Kidney (tissue), 14 donors: Measurements from ENCODE around the gene EFCAB11. TPM values are rescaled to one million over a fixed set of nuclear protein-coding genes. Genes with fewer than 3 reads are reported as not detected.

ENCODE experiments used
- DNase-seq, 5 donors: peaks; one replicate each; pipeline ENCODE4 v3.0.0-alpha.2; 2013 to 2020
- FAIRE-seq: peaks from 2 replicates; lab custom pipeline; 2012; peaks lifted over from hg19 to GRCh38; lab: Jason Lieb, UNC
- H3K27ac ChIP-seq, 2 donors: one replicate each; pipeline ENCODE4 v1.7.0; 2013; ENCODE audit warnings: low read depth in 2 of 2, low read length in 2 of 2, inconsistent platforms in 1 of 2
- H3K27me3 ChIP-seq: one replicate; pipeline ENCODE4 v1.7.1; 2013; ENCODE audit warnings: low read length, inconsistent platforms; ENCODE audit not compliant: control insufficient read depth, insufficient read depth
- H3K36me3 ChIP-seq, 3 donors: one replicate each; pipeline versions ENCODE4 v1.7.0 to v1.7.1; 2013; ENCODE audit warnings: low read length in 3 of 3, control low read depth in 1 of 3, inconsistent platforms in 1 of 3; ENCODE audit not compliant: insufficient read depth in 3 of 3, control insufficient read depth in 2 of 3
- H3K4me1 ChIP-seq, 3 donors: one replicate each; pipeline versions ENCODE4 v1.7.0 to v1.7.1; 2013; ENCODE audit warnings: low read length in 3 of 3, inconsistent platforms in 1 of 3, low read depth in 1 of 3; ENCODE audit not compliant: control insufficient read depth in 2 of 3, insufficient read depth in 2 of 3
- H3K4me3 ChIP-seq, 3 donors: one replicate each; pipeline versions ENCODE4 v1.7.0 to v1.8.1; 2013; ENCODE audit warnings: low read length in 3 of 3, control low read depth in 1 of 3, inconsistent platforms in 1 of 3
- H3K9ac ChIP-seq, 3 donors: one replicate each; pipeline versions ENCODE4 v1.7.0 to v1.7.1; 2013; ENCODE audit warnings: low read length in 3 of 3, control low read depth in 1 of 3, inconsistent platforms in 1 of 3
- H3K9me3 ChIP-seq, 3 donors: one replicate each; pipeline versions ENCODE4 v1.7.0 to v1.7.1; 2013; ENCODE audit warnings: low read length in 3 of 3, control low read depth in 1 of 3, inconsistent platforms in 1 of 3; ENCODE audit not compliant: control insufficient read depth in 2 of 3, insufficient read depth in 1 of 3
- intact Hi-C: fragments of 100-400 bp; cut with DNase I; formaldehyde crosslinking; loops from one replicate; pipeline ENCODE4 v1.11.1; 2022
- polyA plus RNA-seq: library from polyadenylated mRNA; stranded (reverse); fragments of 350-450 nt; fragmentation: Illumina TruSeq; extraction: RNeasy Lipid Tissue Mini Kit (QIAGEN cat#74804); gene quantifications from one replicate; pipeline ENCODE4 v1.2.3, GENCODE V29; 2014; ENCODE audit warnings: low read depth, low replicate concordance; ENCODE audit not compliant: insufficient read depth
- total RNA-seq: library from RNA; stranded (reverse); fragmentation: NEBNext Ultra II Directional; extraction: Animal tissue kit (Norgen Biotek cat#: 25700); gene quantifications from one replicate; pipeline ENCODE4 v1.2.1, GENCODE V29; 2021
- TF ChIP-seq, protein P1 (sequence below): IDR thresholded peaks from 3 replicates; pipeline ENCODE4 v1.5.1; 2012; ENCODE audit warnings: mild to moderate bottlenecking, moderate library complexity, borderline replicate concordance; ENCODE audit not compliant: insufficient read depth; ENCODE audit errors: extremely low read depth
- donor health status: control.
- donor health status: control.
- donor health status: control.
- donor health status: control.
- donor health status: control.
- donor health status: DM: yes; HTN: yes; CAD: no.
- donor health status: Normal renal cell carcinoma (clear cell type).

Gene EFCAB11
- total and polyA plus RNA-seq, 2 donors from 2014 or later = 8.4 to 8.9 TPM

DNA sequence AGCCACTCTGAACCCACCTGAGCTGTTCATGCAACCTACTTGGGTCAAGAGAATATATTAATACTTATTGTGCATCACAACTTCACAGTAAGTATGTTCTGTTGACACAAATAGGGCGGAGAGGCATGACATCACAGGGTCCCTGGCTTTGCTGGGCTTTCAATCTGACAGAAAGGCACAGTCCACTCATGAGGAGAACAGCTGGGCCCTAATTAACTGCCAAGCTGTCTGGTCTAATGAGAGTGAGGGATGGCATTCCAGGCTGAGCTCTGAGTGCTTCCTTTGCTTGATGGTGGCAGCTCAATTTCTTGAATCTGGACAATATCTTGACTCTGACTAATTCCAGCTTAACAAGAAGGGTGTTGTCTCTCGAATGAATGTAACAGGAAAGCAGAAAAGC lies 2.0 kb downstream of the EFCAB11 start:
- intact Hi-C loops = no loop called here
- Histone ChIP-seq H3K4me1 (peaks cover 0 to 8% (median 0%) of the 10 kb centered on the region in 3 donors), H3K4me3 (no peak overlapping the region), H3K36me3 (no peaks in the 10 kb centered on the region), H3K9ac (no peak overlapping the region), H3K9me3 (no peaks in the 10 kb centered on the region), H3K27ac (no peak overlapping the region), H3K27me3 (no peaks in the 10 kb centered on the region)
- no peak for FAIRE-seq
- DNase-seq = no peak
- TF ChIP-seq, protein P1, sequence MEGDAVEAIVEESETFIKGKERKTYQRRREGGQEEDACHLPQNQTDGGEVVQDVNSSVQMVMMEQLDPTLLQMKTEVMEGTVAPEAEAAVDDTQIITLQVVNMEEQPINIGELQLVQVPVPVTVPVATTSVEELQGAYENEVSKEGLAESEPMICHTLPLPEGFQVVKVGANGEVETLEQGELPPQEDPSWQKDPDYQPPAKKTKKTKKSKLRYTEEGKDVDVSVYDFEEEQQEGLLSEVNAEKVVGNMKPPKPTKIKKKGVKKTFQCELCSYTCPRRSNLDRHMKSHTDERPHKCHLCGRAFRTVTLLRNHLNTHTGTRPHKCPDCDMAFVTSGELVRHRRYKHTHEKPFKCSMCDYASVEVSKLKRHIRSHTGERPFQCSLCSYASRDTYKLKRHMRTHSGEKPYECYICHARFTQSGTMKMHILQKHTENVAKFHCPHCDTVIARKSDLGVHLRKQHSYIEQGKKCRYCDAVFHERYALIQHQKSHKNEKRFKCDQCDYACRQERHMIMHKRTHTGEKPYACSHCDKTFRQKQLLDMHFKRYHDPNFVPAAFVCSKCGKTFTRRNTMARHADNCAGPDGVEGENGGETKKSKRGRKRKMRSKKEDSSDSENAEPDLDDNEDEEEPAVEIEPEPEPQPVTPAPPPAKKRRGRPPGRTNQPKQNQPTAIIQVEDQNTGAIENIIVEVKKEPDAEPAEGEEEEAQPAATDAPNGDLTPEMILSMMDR = no peak

DNA sequence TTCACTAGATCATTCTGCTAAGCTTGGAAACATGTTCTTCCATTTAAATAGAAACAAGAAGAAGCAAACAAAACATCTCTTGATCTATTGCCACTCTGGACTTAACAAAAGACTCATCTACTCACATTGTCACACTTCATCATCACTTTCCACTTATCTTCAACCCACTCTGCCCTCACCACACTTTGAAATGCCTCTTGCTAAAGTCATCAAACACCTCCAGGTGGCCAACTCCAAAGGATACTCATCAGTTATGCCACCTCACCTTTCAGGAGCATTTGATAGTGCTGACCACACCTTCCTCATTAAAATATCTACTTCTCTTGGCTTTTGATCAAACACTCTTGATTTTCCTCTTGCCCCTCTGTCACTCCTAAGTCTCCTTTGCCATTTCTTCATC lies 7.2 kb downstream of the EFCAB11 start:
- FAIRE-seq (no peak), DNase-seq (no peak)
- H3K36me3 ChIP-seq = no peaks in the 10 kb centered on the region
- no peak overlapping the region for H3K4me3 ChIP-seq
- no peak overlapping the region for H3K9ac ChIP-seq
- no peaks in the 10 kb centered on the region for H3K27me3 ChIP-seq
- intact Hi-C loops = no loop called here
- no peak overlapping the region for H3K27ac ChIP-seq
- TF ChIP-seq, protein P1 = no peak
- no peaks in the 10 kb centered on the region for H3K9me3 ChIP-seq
- H3K4me1 ChIP-seq = no peaks in the 10 kb centered on the region

DNA sequence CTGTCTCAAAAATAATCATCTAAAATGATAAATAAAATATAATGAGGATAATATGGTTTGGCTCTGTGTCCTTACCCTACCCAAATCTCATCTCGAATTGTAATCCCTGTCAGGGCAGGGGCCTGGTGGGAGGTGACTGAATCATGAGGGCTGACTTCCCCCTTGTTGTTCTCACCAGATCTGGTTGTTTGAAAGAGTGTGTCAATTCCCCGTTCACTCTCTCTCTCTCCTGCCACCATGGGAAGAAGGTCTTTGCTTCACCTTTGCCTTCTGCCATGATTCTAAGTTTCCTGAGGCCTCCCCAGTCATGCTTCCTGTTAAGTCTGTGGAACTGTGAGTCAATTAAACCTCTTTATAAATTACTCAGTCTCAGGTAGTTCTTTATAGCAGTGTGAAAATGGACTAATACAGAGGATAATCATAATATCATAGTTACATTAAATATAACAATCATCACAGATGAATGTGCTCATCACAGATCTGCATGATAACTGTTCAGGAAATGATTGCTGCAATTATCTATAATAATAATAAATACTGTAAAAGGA lies 12.6 kb downstream of the EFCAB11 start:
- no peak overlapping the region for H3K27ac ChIP-seq
- intact Hi-C loops = no loop called here
- H3K36me3 ChIP-seq = no peaks in the 10 kb centered on the region
- H3K9me3 ChIP-seq = no peaks in the 10 kb centered on the region
- no peak overlapping the region for H3K4me3 ChIP-seq
- H3K4me1 ChIP-seq = no peaks in the 10 kb centered on the region
- TF ChIP-seq, protein P1 = no peak
- no peaks in the 10 kb centered on the region for H3K27me3 ChIP-seq
- FAIRE-seq (no peak), DNase-seq (no peak)
- H3K9ac ChIP-seq = no peak overlapping the region
